GM12875 (cell line): ENCODE results near the gene LRRC31.

Experiments used
- H3K4me3 ChIP-seq: one replicate; pipeline ENCODE4 v1.5.1; 2011; ENCODE audit warnings: low read depth, low read length, control low read depth
- CTCF ChIP-seq: IDR thresholded peaks from 2 replicates; pipeline ENCODE4 v1.5.1; 2011; ENCODE audit warnings: low read depth, mild to moderate bottlenecking, control low read depth, inconsistent platforms, low read length, moderate library complexity, borderline replicate concordance; ENCODE audit not compliant: insufficient read depth

The LRRC31 gene

GRCh38 chr3:169864270-169864669 is 5.5 kb downstream of the LRRC31 start:
- H3K4me3 ChIP-seq: no peak overlapping the region
- no peak for TF ChIP-seq CTCF

GRCh38 chr3:169863458-169863899 is 6.3 kb downstream of the LRRC31 start:
- H3K4me3 ChIP-seq: no peak overlapping the region
- TF ChIP-seq CTCF: peak; percentile 80

- no peak for TF ChIP-seq CTCF
- H3K4me3 ChIP-seq: no peak overlapping the region
These were observed 7.9 kb downstream of the LRRC31 start for GRCh38 chr3:169861871-169862270.

- TF ChIP-seq CTCF: no peak
- H3K4me3 ChIP-seq: no peak overlapping the region
These were observed 11.9 kb downstream of the LRRC31 start for GRCh38 chr3:169857811-169858210.

- no peak overlapping the region for H3K4me3 ChIP-seq
- TF ChIP-seq CTCF: no peak
These were observed 14.2 kb downstream of the LRRC31 start for GRCh38 chr3:169855514-169855913.

GRCh38 chr3:169850618-169851017 is 19.1 kb downstream of the LRRC31 start:
- no peak overlapping the region for H3K4me3 ChIP-seq
- no peak for TF ChIP-seq CTCF

- no peak for TF ChIP-seq CTCF
- H3K4me3 ChIP-seq: no peak overlapping the region
These were observed 21.0 kb downstream of the LRRC31 start for GRCh38 chr3:169848741-169849140.
